H1 (cell line): ENCODE measurements around the gene MED29. TPM values are rescaled to one million over a fixed set of nuclear protein-coding genes. Genes with fewer than 3 reads are reported as not detected.
A peak's percentile ranks its signal among the peaks of the same experiment; 100 is the strongest.

Source experiments
- CTCF ChIA-PET: fragments of 300-600 bp; sonication (Branson Sonifier 250); formaldehyde crosslinking; loops from one replicate; lab custom pipeline; 2021; ENCODE audit not compliant: partially characterized antibody; lab: Charles Lee
- POLR2A ChIA-PET: fragments of 300-600 bp; sonication (Branson Sonifier 250); formaldehyde crosslinking; loops from one replicate; lab custom pipeline; 2021; ENCODE audit warnings: inconsistent platforms; ENCODE audit not compliant: partially characterized antibody; lab: Charles Lee
- DNase-seq, 2 experiments: peaks; one replicate each; pipeline versions ENCODE4 v3.0.0 to v3.0.0-alpha.2; 2010 to 2022; ENCODE audit warnings: low spot score in 2 of 2, low read depth in 1 of 2, mixed read lengths in 1 of 2
- FAIRE-seq: peaks from 2 replicates; lab custom pipeline; 2011; peaks lifted over from hg19 to GRCh38; lab: Jason Lieb, UNC
- H2AFZ ChIP-seq: 2 replicates; pipeline ENCODE4 v1.8.1; 2012; ENCODE audit warnings: low read length, inconsistent platforms
- H2AK5ac ChIP-seq: 2 replicates; pipeline ENCODE4 v1.6.1; 2013; ENCODE audit warnings: low read depth, low read length
- H2BK120ac ChIP-seq: replicated peaks from 2 replicates; pipeline ENCODE3; 2013; ENCODE audit warnings: low read depth, low read length, inconsistent platforms
- H2BK12ac ChIP-seq: 2 replicates; pipeline ENCODE4 v1.6.1; 2013; ENCODE audit warnings: low read depth, low read length
- H2BK15ac ChIP-seq: 2 replicates; pipeline ENCODE4 v1.6.1; 2013; ENCODE audit warnings: low read length
- H2BK20ac ChIP-seq: 2 replicates; pipeline ENCODE4 v1.6.1; 2013; ENCODE audit warnings: low read length
- H2BK5ac ChIP-seq: 2 replicates; pipeline ENCODE4 v1.6.1; 2013; ENCODE audit warnings: low read depth, low read length
- H3K14ac ChIP-seq: 2 replicates; pipeline ENCODE4 v1.6.1; 2013; ENCODE audit warnings: inconsistent platforms; ENCODE audit not compliant: insufficient read length
- H3K18ac ChIP-seq: 2 replicates; pipeline ENCODE4 v1.6.1; 2013; ENCODE audit warnings: low read length; ENCODE audit errors: extremely low read depth
- H3K23ac ChIP-seq: 2 replicates; pipeline ENCODE4 v1.6.1; 2013; ENCODE audit warnings: inconsistent platforms; ENCODE audit not compliant: insufficient read length
- H3K23me2 ChIP-seq: 2 replicates; pipeline ENCODE4 v1.6.1; 2013; ENCODE audit warnings: low read depth, low read length
- H3K27ac ChIP-seq: 2 replicates; pipeline ENCODE4 v1.6.1; 2011; ENCODE audit warnings: low read depth, low read length, inconsistent platforms
- H3K27me3 ChIP-seq, 4 experiments: replicated peaks in 1 of 4; 1 replicate in 1 of 4; 2 replicates in 3 of 4; pipeline versions ENCODE4 v1.6.1 to v1.8.1; 2011 to 2013; ENCODE audit warnings: low read length in 3 of 4, mild to moderate bottlenecking in 3 of 4, inconsistent platforms in 2 of 4, mixed read lengths in 2 of 4, moderate library complexity in 1 of 4; ENCODE audit not compliant: control insufficient read depth in 3 of 4, insufficient read depth in 3 of 4; ENCODE audit errors: extremely low read depth in 1 of 4
- H3K36me3 ChIP-seq, 4 experiments: 2 replicates each; pipeline versions ENCODE4 v1.6.1 to v1.8.1; 2011 to 2013; ENCODE audit warnings: mild to moderate bottlenecking in 4 of 4, low read length in 3 of 4, moderate library complexity in 2 of 4, control low read depth in 1 of 4, inconsistent platforms in 1 of 4; ENCODE audit not compliant: insufficient read depth in 4 of 4, control insufficient read depth in 2 of 4
- H3K4ac ChIP-seq: replicated peaks from 2 replicates; pipeline ENCODE3; 2013; ENCODE audit warnings: low read length, low read depth, mixed read lengths, inconsistent platforms; ENCODE audit not compliant: insufficient read length
- H3K4me1 ChIP-seq, 4 experiments: replicated peaks in 1 of 4; 1 replicate in 1 of 4; 2 replicates in 3 of 4; pipeline versions ENCODE4 v1.6.1 to v1.8.1; 2011 to 2013; ENCODE audit warnings: low read length in 3 of 4, inconsistent platforms in 2 of 4, mixed read lengths in 1 of 4; ENCODE audit not compliant: insufficient read depth in 4 of 4, control insufficient read depth in 3 of 4
- H3K4me2 ChIP-seq, 2 experiments: 2 replicates each; pipeline versions ENCODE4 v1.6.1 to v1.8.1; 2011 to 2013; ENCODE audit warnings: low read depth in 2 of 2, low read length in 2 of 2, control low read depth in 1 of 2, inconsistent platforms in 1 of 2, mild to moderate bottlenecking in 1 of 2; ENCODE audit not compliant: insufficient read depth in 1 of 2
- H3K4me3 ChIP-seq, 4 experiments: fragments of 200-600, 300-600 bp in 1 of 4; sonication (generic), shearing (Covaris generic), sonication (Bioruptor Twin) in 1 of 4; 2 replicates each; pipeline versions ENCODE4 v1.5.1 to v1.8.1; 2011 to 2016; ENCODE audit warnings: low read length in 4 of 4, low read depth in 3 of 4, control low read depth in 2 of 4, inconsistent platforms in 2 of 4, mild to moderate bottlenecking in 2 of 4, mixed read lengths in 1 of 4, moderate library complexity in 1 of 4; ENCODE audit not compliant: insufficient read depth in 2 of 4; ENCODE audit errors: extremely low read depth in 1 of 4
- H3K56ac ChIP-seq: replicated peaks from 2 replicates; pipeline ENCODE3; 2013; ENCODE audit warnings: low read depth, mild to moderate bottlenecking, mixed read lengths, low read length, inconsistent platforms; ENCODE audit not compliant: insufficient read length
- H3K79me1 ChIP-seq: 2 replicates; pipeline ENCODE4 v1.6.1; 2013; ENCODE audit warnings: low read depth, low read length, control low read depth
- H3K79me2 ChIP-seq, 2 experiments: 2 replicates each; pipeline versions ENCODE4 v1.6.1 to v1.8.1; 2012 to 2013; ENCODE audit warnings: low read length in 2 of 2, mild to moderate bottlenecking in 2 of 2, inconsistent platforms in 1 of 2; ENCODE audit not compliant: insufficient read depth in 2 of 2, control insufficient read depth in 1 of 2
- H3K9ac ChIP-seq, 4 experiments: replicated peaks in 1 of 4; 1 replicate in 1 of 4; 2 replicates in 3 of 4; pipeline versions ENCODE4 v1.6.1 to v1.8.1; 2011 to 2013; ENCODE audit warnings: low read depth in 3 of 4, low read length in 3 of 4, control low read depth in 2 of 4, mild to moderate bottlenecking in 2 of 4, moderate library complexity in 2 of 4, inconsistent platforms in 1 of 4; ENCODE audit errors: extremely low read depth in 1 of 4
- H3K9me3 ChIP-seq, 2 experiments: 2 replicates each; pipeline versions ENCODE4 v1.6.1 to v1.8.1; 2012 to 2013; ENCODE audit warnings: mild to moderate bottlenecking in 2 of 2, moderate library complexity in 2 of 2, control low read depth in 1 of 2, inconsistent platforms in 1 of 2, low read depth in 1 of 2, low read length in 1 of 2, mixed read lengths in 1 of 2; ENCODE audit not compliant: insufficient read depth in 2 of 2
- H4K20me1 ChIP-seq, 2 experiments: replicated peaks in 1 of 2; 2 replicates each; pipeline versions ENCODE3 to v1.8.1; 2011 to 2013; ENCODE audit warnings: inconsistent platforms in 2 of 2, low read length in 2 of 2, mild to moderate bottlenecking in 1 of 2; ENCODE audit not compliant: insufficient read depth in 2 of 2, control insufficient read depth in 1 of 2
- H4K5ac ChIP-seq: 2 replicates; pipeline ENCODE4 v1.6.1; 2013; ENCODE audit warnings: low read length, low read depth, mixed read lengths, inconsistent platforms; ENCODE audit not compliant: insufficient read length
- H4K8ac ChIP-seq: 2 replicates; pipeline ENCODE4 v1.8.0; 2013; ENCODE audit warnings: mild to moderate bottlenecking, moderate library complexity, low read length, inconsistent platforms; ENCODE audit not compliant: insufficient read depth; ENCODE audit errors: extremely low read depth
- H4K91ac ChIP-seq: replicated peaks from 2 replicates; pipeline ENCODE3; 2013; ENCODE audit warnings: low read length, mixed read lengths, inconsistent platforms; ENCODE audit not compliant: insufficient read length
- TAF1 ChIP-seq: IDR thresholded peaks from 2 replicates; pipeline ENCODE4 v1.6.1; 2011; ENCODE audit warnings: mild to moderate bottlenecking, low read depth, low read length
- WGBS, 2 experiments: shearing (Covaris generic) in 1 of 2; methylation state at CpG; one replicate each; pipeline versions ENCODE4 v1.1.6 to v1.1.7; 2013 to 2015; ENCODE audit warnings: low lambda C conversion rate in 2 of 2, mixed read lengths in 2 of 2, inconsistent platforms in 1 of 2, low coverage in 1 of 2, missing lambda C conversion rate in 1 of 2; ENCODE audit not compliant: insufficient replicate concordance in 2 of 2, insufficient coverage in 1 of 2, insufficient read length in 1 of 2; ENCODE audit errors: extremely low coverage in 1 of 2, missing lambda C conversion rate in 1 of 2; 5-methylcytosine and 5-hydroxymethylcytosine counted together
- polyA plus RNA-seq, 7 experiments: library from polyadenylated mRNA; depleted of rRNA in 3 of 7; stranded (reverse) in 5 of 7; unstranded in 2 of 7; fragments of >200 nt in 5 of 7; fragments of 200-250 nt in 2 of 7; gene quantifications; 1 replicate in 5 of 7; 2 replicates in 1 of 7; 4 replicates in 1 of 7; pipeline versions ENCODE4 v1.2.1 to v1.2.3, GENCODE V29; 2011 to 2013; ENCODE audit warnings: missing spikeins in 2 of 7, mixed read lengths in 2 of 7
- total RNA-seq: library from RNA; stranded (reverse); fragmentation: NEBNext Ultra II Directional; extraction: Animal tissue kit (Norgen Biotek cat#: 25700); gene quantifications from 2 replicates; pipeline ENCODE4 v1.2.1, GENCODE V29; 2021
- TF ChIP-seq, protein P1 (sequence below): IDR thresholded peaks from 2 replicates; pipeline ENCODE4 v1.6.1; 2012; ENCODE audit warnings: low read length, inconsistent platforms

Gene MED29
- total and polyA plus RNA-seq, 2 of the 8 experiments (the other 6 are each of a cell fraction or from before 2014, with no cell fraction given): 31.1 to 52.5 TPM

DNA sequence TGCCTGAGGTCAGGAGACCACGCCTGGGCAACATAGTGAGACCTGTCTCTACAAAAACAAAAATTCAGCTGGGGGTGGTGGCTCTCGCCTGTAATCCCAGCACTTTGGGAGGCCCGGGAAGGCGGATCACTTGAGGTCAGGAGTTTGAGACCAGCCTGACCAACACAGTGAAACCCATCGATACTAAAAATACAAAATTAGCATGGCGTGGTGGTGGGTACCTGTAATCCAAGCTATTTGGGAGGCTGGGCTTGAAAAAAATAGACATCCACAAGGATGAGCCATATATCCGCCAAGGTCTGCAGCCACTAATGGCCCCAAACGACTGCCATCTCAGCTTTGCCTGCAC lies 41.5 kb downstream of the MED29 start:
- Histone ChIP-seq H3K36me3 (peaks cover 20 to 30% (median 23%) of the 10 kb centered on the region in 4 experiments), H2BK20ac (no peak overlapping the region), H2BK15ac (no peak overlapping the region), H2BK12ac (no peak overlapping the region), H3K79me2 (peaks cover 7 to 20% of the 10 kb centered on the region in 2 experiments; a peak in 3 of 4 replicates), H3K9ac (no peak overlapping the region), H3K27me3 (no peaks in the 10 kb centered on the region; a peak in 1 of 7 replicates), H2AFZ (no peak overlapping the region), H3K27ac (no peak overlapping the region), H3K18ac (no peak overlapping the region), H3K4me3 (no peak overlapping the region), H2BK120ac (no peak overlapping the region), H3K14ac (no peak overlapping the region), H3K9me3 (no peaks in the 10 kb centered on the region), H3K4me2 (no peak overlapping the region), H4K5ac (no peak overlapping the region), H3K23ac (no peak overlapping the region), H3K23me2 (peaks cover 8% of the 10 kb centered on the region), H4K20me1 (peaks cover 2 to 18% of the 10 kb centered on the region in 2 experiments), H3K56ac (no peak overlapping the region), H3K79me1 (peaks cover 8% of the 10 kb centered on the region), H3K4ac (no peak overlapping the region), H3K4me1 (peaks cover 5 to 20% (median 11%) of the 10 kb centered on the region in 4 experiments), H4K8ac (no peak overlapping the region), H4K91ac (no peak overlapping the region), H2BK5ac (no peak overlapping the region), H2AK5ac (no peak overlapping the region)
- ChIA-PET CTCF (interaction anchor here (2.1 kb wide), 1 partner anchor 18 kb away, joined by 6 read pairs; no protein-coding TSS in a partner anchor), POLR2A (interaction anchor here (0.9 to 47.8 kb wide), 17 partner anchors 9 to 104 kb away, joined by 3 to 1154 read pairs (median 7); partner anchors contain the start of genes EID2B, MED29, PAF1 and PLEKHG2)
- 96% methylated on average over 8 of the region's 8 CpGs; no CpG with 5 or more reads in 1 of the 2 experiments for WGBS, 2 experiments
- DNase-seq (no peak), FAIRE-seq (no peak)
- TF ChIP-seq, protein P1, sequence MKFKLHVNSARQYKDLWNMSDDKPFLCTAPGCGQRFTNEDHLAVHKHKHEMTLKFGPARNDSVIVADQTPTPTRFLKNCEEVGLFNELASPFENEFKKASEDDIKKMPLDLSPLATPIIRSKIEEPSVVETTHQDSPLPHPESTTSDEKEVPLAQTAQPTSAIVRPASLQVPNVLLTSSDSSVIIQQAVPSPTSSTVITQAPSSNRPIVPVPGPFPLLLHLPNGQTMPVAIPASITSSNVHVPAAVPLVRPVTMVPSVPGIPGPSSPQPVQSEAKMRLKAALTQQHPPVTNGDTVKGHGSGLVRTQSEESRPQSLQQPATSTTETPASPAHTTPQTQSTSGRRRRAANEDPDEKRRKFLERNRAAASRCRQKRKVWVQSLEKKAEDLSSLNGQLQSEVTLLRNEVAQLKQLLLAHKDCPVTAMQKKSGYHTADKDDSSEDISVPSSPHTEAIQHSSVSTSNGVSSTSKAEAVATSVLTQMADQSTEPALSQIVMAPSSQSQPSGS: peak; percentile 53; the same call in 1 of the 2 replicates
- TF ChIP-seq TAF1: no peak
